Measurements from ENCODE around the gene CORO2B.

Gene CORO2B

DNA sequence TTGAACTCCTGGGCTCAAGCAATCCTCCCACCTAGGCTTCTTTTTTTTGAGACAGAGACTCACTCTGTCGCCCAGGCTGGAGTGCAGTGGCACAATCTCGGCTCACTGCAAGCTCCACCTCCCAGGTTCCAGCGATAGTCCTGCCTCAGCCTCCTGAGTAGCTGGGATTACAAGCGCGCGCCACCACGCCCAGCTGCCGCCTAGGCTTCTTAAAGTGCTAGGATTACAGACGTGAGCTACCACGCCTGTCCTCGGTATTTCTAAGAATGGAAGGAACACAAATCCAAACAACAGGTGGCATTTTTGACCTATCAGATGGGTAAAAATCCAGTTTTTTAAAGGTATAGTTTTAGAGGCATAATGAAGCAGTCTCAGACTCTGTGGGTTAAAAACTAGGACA lies 128.1 kb downstream of the CORO2B start:
- no peak for DNase-seq

DNA sequence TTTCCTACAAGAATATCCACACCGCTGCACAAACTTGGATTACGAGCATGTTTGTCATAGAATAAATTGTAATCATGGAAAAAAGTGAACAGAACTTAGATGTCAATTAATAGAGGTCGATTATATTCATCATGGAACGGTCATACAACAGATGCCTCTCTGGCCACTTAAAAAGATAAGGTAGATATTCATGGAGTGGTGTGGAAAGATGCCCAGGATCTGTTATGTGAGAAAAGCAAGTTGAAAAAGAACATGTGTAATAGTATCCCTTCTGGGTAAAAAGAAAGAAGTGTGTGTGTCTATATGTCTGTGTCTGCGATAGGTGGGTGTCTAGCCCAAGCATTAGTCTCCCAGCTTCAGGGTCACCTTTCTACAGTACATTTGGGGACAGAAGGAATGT lies 128.6 kb downstream of the CORO2B start:
- no peak for DNase-seq

DNA sequence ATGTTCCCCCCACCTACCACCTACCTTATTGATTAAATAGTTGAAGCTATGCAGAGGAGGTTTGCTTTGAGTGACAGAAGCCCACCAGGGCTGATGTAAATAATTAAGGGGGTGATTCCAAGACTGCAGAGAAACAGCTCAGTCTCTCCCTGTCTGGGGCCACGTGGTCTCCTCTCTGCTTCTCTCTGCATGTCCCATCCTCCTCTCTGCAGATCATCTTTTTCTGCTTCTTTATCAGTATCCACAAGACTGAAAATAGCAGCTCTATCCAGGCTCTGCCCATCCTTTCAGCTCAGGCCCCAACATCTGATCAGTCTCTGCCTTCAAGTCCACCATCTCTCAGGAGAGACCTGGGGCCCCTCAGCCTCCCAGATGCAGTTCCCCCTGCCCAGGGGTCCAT lies 131.1 kb downstream of the CORO2B start:
- no peak for DNase-seq

DNA sequence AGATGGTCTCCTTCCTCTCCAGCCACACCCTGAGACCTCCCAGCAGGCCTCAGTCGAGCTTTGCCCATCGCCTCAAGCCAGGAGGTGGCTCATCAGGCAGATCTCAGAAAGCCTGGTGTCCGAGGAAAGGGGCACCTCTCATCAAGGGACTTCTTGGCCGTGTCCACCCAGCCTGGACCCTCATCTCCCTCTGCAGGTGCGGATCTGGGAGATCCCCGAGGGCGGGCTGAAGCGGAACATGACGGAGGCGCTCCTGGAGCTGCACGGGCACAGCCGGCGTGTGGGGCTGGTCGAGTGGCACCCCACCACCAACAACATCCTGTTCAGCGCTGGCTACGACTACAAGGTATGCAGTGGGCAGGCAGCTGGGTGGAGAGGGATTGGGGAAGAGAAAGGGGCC lies 131.7 kb downstream of the CORO2B start:
- no peak for DNase-seq

DNA sequence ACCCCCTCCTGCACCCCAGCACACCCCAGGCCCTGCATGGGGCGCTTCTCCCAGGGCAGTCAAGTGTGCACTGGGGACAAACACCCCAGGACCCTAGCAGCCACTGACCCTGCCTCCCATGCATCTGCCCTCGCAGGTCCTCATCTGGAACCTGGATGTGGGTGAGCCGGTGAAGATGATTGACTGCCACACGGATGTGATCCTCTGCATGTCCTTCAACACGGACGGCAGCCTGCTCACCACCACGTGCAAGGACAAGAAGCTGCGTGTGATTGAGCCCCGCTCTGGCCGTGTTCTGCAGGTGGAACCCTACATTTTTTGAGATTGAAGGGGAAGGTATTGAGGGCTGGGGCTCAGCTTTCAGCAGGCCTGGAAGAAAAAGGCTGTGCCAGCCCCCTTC lies 132.6 kb downstream of the CORO2B start:
- no peak for DNase-seq

DNA sequence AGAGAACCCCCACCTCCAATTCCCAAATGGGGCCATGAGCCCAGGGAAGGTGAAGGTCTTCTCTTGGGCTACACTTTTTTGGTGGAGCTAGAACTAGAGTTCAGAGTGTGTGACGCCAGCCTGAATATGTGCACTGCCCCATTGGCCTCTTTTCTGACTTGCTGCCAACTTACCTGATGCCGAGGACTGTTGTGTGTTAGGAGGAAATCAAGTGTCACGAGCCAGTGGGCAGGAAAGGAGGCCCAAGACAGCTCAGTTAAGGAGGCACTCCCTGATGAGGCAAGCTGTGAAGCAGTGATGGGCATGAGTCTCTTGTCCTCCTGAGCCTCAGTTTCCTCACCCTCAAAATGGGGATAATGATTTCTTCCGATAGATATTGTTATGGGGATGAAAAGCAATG lies 134.1 kb downstream of the CORO2B start:
- no peak for DNase-seq

DNA sequence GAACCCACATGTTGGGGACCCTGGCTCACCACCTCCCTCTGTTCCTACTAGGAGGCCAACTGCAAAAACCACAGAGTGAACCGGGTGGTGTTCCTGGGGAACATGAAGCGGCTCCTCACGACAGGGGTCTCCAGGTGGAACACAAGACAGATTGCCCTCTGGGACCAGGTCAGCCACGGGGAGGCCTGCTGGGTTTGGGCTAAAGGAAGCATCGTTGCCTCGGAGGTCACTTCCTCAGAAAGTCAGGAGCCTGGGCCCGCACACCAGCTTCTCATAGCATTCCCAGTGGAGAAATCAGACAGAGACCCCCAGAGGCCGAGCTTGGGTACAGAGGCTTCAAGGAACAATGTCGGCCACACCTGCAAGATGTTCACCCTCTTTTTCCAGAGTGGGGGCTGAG lies 135.1 kb downstream of the CORO2B start:
- no peak for DNase-seq

DNA sequence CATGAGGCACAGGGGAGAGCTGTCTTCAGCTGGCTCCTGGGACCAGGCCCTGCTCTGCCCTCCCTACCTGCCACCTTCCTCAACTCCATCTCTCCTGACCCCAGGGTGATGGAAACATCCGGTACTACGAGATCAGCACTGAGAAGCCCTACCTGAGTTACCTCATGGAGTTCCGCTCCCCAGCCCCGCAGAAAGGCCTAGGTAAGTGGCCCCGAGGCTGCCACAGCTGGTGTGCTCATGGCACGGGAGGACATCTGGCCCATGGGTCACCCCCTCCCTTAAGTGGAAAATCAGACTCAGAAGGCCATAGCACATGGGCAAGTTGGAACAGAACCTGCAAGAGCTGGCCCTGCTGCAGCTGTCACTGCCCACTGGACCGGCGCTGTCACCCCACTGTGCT lies 136.3 kb downstream of the CORO2B start:
- DNase-seq = no peak

DNA sequence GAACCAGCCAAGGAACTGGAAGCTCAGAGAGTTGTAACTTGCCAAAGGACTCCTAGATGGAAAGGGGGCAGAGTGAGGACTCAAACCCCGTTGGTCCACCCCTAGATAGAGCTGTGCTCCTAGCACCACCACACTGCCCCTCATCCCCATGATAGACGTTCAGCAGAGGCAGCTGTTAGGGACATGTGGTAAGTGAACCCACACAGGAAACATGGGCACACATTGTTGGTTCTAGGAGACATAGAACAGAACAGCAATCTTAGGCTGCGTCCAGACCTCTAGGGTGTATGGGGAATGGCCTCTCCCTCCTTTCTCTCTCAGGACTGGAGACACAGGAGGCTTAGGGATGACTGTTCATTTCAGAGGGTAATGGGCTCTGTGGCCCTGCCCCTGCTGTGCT lies 139.2 kb downstream of the CORO2B start:
- no peak for DNase-seq

DNA sequence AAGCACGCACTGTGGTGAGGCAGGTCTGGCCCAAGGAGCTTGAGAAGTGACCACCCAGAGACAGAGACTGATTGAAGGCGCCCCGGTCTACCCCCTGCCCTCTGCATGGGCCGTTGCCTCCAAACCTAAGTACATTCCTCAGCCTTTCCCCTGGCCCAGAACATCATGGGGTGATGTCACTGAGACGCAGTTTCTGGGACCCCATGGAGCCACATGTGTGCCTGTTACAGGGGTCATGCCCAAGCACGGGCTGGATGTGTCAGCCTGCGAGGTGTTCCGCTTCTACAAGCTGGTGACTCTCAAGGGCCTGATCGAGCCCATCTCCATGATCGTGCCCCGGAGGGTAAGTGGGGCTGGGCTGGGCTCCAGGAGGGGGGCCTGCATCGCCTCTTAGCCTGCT lies 139.7 kb downstream of the CORO2B start:
- no peak for DNase-seq

DNA sequence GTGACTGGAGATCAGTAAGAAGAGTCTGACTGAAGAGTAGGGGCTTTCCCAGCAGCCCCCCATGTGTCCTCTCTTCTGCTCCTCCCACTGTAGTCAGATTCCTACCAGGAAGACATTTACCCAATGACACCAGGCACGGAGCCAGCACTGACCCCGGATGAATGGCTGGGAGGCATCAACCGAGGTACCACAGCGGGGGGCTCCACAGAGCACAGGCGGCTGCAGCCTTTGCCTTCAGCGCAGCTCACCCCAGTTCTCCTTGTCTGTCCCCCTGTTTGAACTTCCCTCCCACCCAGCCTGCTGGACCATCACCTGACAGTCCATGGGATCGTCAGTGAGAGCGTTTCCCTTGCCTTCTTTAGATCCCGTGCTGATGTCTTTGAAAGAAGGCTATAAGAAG lies 140.3 kb downstream of the CORO2B start:
- no peak for DNase-seq

DNA sequence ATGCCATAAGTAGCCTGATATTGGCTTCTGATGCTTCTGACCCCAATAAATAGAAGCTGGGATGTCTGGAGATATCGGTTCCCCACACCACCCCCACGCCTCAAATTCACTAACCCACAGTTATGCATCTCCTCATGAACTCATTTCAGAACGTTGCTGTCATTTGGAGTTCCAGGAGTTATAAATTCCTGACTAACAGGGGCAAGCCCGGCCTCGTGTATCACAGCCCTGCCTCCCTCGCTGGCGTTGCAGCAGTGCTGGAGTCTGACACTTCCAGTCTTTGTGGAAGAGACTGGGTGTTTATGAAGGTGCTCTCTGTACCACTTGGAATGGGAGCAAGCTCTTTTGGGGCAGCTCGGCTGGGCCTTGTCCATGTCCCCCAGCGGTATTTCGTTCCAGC lies 140.9 kb downstream of the CORO2B start:
- DNase-seq = no peak

DNA sequence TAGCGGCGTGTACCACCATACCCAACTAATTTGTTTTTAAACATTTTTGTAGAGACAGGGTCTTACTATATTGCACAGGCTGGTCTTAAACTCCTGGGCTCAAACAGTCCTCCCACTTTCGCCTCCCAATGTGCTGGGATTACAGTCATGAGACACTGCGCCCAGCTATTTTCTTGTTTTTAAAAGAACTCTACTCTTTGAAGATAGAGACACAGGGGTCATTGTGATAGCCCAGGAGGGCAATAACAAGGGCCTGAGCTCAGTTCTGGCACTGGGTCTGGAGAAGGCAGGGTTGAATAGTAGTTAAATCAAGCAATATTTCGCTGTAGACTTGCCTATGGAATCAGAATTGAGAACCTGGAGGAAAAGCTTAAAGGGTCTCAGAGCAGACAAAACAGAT lies 143.1 kb downstream of the CORO2B start:
- no peak for DNase-seq

DNA sequence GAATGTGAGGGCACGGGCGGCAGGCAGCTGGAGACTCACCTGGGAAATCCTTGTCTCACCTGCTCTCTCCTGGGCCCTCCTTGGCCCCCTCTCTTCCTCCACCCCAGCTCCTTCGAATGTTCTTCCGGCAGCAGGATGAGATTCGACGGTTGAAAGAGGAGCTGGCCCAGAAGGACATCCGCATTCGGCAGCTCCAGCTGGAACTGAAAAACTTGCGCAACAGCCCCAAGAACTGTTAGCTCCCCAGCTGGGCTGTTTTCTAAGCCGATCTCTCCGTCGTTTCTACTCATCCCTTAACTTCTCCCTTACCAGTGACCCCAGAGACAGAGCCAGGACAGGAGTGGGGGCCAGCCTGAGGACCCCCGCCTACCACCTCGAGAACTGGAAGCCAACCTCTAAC lies 146.9 kb downstream of the CORO2B start:
- DNase-seq = no peak

DNA sequence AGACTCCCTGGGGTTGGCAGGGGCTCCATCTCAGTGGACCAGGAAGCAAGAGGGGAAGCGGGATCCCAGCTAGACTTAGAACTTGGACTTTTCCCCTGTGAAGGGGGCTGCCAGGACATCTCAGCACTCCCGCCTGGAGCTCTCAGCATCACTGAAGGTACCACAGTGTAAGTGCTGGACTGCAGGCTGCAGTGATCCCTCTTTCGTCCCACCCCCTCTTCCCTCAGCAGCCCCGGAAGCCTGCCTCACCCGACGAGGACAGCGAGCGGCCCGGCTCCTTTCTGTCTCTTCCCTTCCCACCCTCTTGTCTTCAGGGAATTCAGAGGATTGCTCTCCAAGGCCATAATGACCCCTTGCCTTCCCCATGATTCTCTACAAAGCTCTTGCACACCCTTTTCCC lies 147.5 kb downstream of the CORO2B start:
- DNase-seq = no peak

DNA sequence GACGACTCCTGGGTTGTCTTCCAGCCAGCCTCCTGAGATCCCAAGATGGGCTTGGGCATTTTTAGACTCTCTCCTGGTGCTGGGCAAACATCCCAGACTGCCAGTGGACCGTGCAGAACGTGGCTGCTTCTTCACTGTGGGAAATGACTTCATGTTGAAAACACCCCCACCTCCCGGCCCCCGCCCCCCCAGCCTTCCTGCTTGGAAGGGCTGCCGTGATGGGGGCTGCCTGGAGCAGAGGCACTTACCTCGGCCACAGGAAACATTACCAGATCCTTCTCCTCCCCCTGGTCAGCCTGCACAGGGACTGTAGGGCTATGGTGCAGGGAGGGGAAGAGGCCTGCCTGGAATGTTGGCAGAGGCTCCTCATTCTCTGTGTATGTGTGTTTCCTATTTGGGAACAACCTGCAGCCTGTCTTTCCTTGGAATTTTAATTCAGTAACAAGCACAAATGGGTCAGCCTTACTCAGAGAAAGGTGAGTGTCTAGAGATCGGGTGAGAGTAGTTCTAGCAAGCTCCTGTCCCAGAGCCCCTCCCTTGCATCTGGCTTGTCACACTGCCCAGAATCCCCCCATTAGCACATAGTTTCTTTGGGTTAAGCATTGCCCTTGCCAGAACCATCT lies 151.1 kb downstream of the CORO2B start:
- DNase-seq = no peak

DNA sequence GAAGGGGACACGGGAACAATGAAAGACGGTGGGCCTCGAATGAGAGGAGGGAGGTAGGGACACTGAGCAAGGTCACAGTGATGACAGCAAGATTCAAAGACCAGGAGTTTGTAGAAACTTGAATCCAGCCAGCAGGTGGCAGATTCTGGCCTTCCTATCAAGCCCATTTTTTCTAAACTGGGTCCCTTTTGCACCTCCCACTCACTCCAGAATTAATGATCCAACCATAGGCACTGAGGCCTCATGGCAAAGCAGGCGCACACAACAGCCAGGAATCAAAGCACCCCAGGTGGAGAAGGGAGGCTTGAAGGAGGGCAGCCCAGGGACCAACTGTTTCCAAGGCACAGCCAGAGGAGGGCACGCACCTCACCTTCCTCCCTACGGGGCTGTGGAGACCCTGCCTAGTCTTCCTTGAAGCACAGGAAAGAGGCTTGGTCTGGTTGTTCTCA lies 151.7 kb downstream of the CORO2B start:
- no peak for DNase-seq

DNA sequence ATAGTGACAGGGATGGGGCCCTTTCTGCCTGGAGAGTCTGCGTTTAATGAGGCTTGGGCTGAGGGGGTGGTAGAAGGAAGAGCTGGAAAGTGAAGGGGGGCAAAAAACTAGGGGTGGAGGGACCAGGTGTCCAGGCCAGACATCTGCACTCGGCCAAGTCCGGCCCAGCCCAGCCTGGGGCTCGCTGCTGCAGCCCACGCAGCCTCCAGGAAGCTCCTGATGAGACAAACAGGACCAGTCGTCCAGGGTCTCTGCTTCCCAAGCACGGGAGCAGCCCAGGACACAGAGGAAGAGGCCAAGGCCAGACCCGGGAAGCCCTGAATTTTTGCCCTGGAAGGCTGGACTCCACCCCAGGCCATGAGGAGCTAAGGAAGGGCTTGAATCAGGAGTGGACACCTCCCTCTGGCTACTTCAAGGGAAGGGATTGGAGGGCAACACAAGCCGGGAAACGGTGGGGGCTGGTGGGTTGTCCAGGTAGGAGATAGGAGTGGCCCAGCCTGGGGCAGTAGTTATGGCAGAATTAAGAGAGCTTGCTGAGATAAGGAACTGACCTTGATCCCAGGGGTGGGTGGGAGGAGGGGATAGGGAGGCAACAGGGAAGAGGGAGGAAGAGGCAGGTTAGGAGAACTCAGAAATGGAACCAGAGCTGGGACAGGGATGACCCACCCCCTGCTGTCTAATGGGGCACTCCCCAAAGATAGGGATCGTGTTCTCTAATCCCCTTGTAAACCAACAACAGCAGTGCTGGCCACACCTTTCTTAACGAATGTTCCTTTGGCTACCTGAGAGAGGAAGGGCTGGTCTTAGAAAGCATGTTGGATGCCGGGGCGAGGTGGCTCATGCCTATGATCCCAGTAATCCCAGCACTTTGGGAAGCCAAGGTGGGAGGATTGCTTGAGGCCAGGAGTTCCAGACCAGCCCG lies 152.4 kb downstream of the CORO2B start:
- no peak for DNase-seq

DNA sequence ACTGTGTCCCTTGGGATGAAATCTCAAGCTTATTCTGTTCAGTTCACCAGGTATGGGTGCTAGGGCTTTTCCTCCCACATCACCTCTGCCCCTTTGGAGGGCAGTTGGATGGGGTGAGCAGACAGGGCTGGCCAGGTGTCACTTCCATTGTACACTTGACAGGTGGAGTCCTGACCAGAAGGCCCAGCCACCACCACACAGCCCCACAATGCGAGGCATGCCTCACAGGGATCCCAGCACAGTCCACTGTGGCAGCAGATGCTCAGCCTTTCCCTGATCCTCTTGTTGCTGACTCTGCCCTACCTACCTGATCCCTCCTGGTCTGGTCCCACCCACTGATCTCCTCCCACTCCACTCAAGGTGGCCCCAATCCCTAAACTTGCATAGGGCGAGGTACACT lies 153.7 kb downstream of the CORO2B start:
- no peak for DNase-seq

DNA sequence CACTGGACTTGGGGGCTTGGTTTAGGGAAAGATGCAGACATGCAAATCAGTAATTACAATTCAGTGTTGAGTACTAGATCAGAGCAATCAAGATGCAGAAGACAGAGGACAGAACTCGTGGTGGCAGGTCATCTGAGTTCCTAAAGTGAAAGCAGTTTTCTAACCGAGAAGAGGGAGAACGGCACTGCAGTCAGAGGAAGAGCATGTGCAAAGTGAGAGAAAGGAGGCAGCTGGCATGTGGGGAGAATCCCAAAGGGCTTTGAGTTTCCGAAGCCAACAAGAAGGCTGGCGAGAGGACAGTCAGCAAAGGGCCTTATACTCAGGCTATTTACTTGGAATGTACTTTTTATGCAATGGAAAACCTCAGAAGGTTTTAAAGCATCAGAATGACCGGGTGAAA lies 154.9 kb downstream of the CORO2B start:
- no peak for DNase-seq

DNA sequence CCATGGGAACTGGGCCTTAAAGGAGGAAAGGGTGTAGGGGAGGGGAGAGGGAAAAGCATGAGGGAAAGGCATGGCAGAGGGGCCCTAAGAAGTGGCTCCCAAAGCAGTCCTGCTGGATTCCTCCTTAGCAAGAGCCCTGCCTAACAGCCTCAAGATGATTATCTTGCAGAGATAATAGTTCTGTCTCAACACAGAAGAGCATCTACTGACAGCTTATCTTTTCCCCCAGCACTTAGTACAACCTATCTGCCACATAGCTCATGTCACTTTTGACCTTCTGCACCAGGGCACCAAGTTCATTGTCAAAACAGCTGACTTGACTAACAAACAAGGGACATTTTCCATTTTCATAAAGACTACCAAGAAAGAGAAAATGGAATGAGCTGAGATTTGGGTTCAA lies 155.6 kb downstream of the CORO2B start:
- DNase-seq = no peak

DNA sequence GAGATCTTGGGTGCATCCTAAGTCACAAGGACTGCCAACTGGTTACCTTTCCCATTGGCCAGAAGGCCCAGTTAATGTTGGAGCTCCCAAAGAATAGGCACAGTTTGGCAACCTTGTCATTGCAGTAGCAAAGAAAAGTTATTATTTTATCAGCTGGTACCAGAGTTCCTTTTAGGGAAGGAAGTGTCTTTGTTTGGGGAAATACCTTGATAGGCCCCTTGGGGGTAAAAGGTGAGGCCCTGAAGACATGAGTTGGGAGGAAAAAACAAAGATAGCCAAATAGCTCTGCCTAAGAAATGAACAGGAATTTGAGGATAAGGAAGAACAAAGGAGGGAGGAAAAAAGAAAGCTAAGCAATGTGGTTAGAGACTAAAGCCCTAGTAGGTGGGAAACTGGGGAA lies 156.1 kb downstream of the CORO2B start:
- DNase-seq = no peak

DNA sequence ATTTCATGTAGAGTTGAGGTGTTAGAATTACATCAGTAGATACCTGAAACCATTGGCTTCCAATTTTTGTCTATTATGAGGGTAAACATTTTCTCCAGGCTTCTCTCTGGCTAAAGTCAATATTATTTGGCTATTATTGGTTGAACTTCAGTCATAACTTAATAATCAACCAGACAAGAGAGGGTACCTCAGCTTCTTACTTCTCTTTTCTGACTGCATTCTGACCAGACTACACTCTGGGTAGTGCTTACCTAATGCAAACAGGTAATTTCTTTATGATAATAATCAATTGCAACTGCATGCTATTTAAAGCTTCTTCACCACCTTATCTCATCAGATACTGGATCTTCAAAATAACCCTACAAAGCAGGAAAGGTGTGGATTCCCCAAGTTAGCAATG lies 156.8 kb downstream of the CORO2B start:
- no peak for DNase-seq

DNA sequence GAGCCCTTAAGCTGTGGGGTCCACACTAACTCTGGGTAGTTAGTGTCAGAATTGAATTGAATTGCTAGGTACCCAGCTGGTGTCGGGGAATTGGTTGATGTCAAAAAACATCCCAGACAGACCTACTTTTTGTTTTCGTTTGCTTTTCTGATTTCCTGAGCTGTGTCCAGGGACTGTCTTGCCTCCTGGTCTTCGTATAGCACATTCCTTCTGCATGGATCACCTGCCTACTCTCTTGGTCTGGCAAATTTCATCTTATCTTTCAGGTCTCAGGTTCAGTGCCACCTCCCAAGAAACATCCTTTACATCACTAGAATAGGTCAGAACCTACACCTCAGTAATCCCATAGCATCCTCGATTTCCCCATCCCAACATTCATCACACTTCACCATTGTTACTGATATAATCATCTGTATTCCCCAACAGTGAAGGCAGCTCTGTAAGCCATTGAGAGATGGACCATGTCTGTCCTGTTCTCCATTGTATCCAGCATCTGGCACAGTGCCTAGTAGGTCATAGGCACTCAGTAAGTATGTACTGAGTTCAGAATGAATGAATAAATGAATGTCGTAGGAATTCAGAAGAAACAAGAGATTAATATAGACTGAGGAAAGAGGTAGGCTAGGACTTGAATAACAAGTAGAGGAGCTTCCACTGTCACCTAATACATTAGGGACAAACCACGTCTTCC lies 160.7 kb downstream of the CORO2B start:
- DNase-seq = no peak
